HL-60 (cell line): ENCODE measurements around the gene ZBP1.

Experiments
- DNase-seq, 2 experiments: peaks; one replicate each; pipeline ENCODE4 v3.0.0-alpha.2; 2010 to 2020; ENCODE audit warnings: low read depth in 1 of 2, low spot score in 1 of 2
- H3K27ac ChIP-seq: fragments of 250-450 bp; sonication (Bioruptor Pico); replicated peaks from 2 replicates; pipeline ENCODE4 v1.5.1; 2020; ENCODE audit warnings: mild to moderate bottlenecking, moderate library complexity
- H3K27me3 ChIP-seq: fragments of 250-450 bp; sonication (Bioruptor Pico); 2 replicates; pipeline ENCODE4 v1.5.1; 2021; ENCODE audit warnings: mild to moderate bottlenecking, moderate library complexity; ENCODE audit not compliant: insufficient read depth, poor library complexity, severe bottlenecking
- H3K4me3 ChIP-seq: replicated peaks from 2 replicates; pipeline ENCODE4 v1.5.1; 2011; ENCODE audit warnings: mild to moderate bottlenecking, control low read depth, low read length; ENCODE audit not compliant: insufficient read depth
- CTCF ChIP-seq: IDR thresholded peaks from one replicate; pipeline ENCODE4 v1.5.1; 2011; ENCODE audit warnings: low read length, control low read depth, inconsistent platforms; ENCODE audit not compliant: insufficient read depth
- GABPA ChIP-seq: IDR thresholded peaks from 2 replicates; pipeline ENCODE4 v1.6.1; 2012; ENCODE audit warnings: low read depth
- POLR2AphosphoS5 ChIP-seq: IDR thresholded peaks from 2 replicates; pipeline ENCODE4 v1.6.1; 2012; ENCODE audit warnings: low read depth
- SPI1 ChIP-seq: IDR thresholded peaks from 2 replicates; pipeline ENCODE4 v1.6.1; 2012; ENCODE audit warnings: low read depth, mild to moderate bottlenecking, borderline replicate concordance
- TF ChIP-seq, protein P1 (sequence below): IDR thresholded peaks from 2 replicates; pipeline ENCODE4 v1.6.1; 2012; ENCODE audit warnings: low read depth; ENCODE audit not compliant: insufficient replicate concordance

The ZBP1 gene

GRCh38 chr20:57660922-57661745, 40.9 kb upstream of the ZBP1 start:
- H3K27ac ChIP-seq: no peak overlapping the region
- no peak for DNase-seq
- no peaks in the 10 kb centered on the region for H3K27me3 ChIP-seq
- H3K4me3 ChIP-seq: no peak overlapping the region
- TF ChIP-seq, protein P1, sequence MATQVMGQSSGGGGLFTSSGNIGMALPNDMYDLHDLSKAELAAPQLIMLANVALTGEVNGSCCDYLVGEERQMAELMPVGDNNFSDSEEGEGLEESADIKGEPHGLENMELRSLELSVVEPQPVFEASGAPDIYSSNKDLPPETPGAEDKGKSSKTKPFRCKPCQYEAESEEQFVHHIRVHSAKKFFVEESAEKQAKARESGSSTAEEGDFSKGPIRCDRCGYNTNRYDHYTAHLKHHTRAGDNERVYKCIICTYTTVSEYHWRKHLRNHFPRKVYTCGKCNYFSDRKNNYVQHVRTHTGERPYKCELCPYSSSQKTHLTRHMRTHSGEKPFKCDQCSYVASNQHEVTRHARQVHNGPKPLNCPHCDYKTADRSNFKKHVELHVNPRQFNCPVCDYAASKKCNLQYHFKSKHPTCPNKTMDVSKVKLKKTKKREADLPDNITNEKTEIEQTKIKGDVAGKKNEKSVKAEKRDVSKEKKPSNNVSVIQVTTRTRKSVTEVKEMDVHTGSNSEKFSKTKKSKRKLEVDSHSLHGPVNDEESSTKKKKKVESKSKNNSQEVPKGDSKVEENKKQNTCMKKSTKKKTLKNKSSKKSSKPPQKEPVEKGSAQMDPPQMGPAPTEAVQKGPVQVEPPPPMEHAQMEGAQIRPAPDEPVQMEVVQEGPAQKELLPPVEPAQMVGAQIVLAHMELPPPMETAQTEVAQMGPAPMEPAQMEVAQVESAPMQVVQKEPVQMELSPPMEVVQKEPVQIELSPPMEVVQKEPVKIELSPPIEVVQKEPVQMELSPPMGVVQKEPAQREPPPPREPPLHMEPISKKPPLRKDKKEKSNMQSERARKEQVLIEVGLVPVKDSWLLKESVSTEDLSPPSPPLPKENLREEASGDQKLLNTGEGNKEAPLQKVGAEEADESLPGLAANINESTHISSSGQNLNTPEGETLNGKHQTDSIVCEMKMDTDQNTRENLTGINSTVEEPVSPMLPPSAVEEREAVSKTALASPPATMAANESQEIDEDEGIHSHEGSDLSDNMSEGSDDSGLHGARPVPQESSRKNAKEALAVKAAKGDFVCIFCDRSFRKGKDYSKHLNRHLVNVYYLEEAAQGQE: no peak
- TF ChIP-seq SPI1 (no peak), GABPA (no peak), POLR2AphosphoS5 (no peak), CTCF (no peak)

GRCh38 chr20:57660181-57660921, 40.1 kb upstream of the ZBP1 start:
- DNase-seq: no peak
- TF ChIP-seq, protein P1: no peak
- TF ChIP-seq CTCF (no peak), POLR2AphosphoS5 (no peak), GABPA (no peak), SPI1 (no peak)
- Histone ChIP-seq H3K27me3 (no peaks in the 10 kb centered on the region), H3K4me3 (no peak overlapping the region), H3K27ac (no peak overlapping the region)

DNA sequence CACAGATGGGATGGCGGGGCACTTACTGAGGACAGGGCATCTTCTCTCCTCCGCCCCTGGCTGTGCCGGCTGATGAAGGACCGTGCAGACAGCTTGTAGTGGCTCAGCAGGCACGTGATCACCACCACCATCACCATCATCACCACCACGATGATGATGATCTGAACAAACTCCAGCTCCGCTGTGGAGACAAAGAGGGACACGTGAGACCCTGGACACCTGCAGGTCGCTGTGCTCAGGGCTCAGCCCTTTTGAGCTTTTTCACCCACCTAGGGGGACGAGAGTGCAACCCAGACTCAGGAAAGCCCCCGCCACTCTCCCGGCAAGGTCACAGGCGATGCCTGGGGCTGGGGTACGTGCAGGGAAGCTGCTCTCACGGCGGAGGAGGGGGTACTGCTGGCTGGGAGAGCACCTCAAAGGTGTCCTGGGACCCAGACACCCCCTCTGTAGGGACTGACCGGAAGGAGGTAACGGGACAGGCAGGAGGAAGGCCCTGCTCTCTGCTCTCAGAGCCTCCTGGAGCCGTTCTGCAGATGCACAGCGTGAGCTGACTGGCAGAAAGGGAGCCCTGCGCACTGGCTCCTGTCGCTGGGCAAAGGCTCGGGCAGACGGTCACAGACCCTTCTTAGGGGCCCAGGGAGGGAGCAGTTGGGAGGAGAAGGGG, 39.4 kb upstream of the ZBP1 start:
- no peaks in the 10 kb centered on the region for H3K27me3 ChIP-seq
- H3K27ac ChIP-seq: no peak overlapping the region
- no peak for TF ChIP-seq SPI1
- TF ChIP-seq CTCF: no peak
- TF ChIP-seq, protein P1: no peak
- TF ChIP-seq GABPA: no peak
- no peak for TF ChIP-seq POLR2AphosphoS5
- no peak overlapping the region for H3K4me3 ChIP-seq
- DNase-seq: no peak
